K562 (cell line): Measurements from ENCODE around the gene KRTAP5-6. TPM values are rescaled to one million over a fixed set of nuclear protein-coding genes. Genes with fewer than 3 reads are reported as not detected.

Source experiments
- ATAC-seq: fragments of 200-7000 bp; cut with Tn5 transposase; 3 replicates; pipeline ENCODE4 v1.9.1; 2020; ENCODE audit warnings: moderate library complexity
- BruUV-seq: library from RNA; stranded (reverse); fragments of 400-500 nt; replicated peaks from 2 replicates; lab custom pipeline; 2021; lab: Mats Ljungman, UMichigan
- CTCF ChIA-PET: fragments of 300-600 bp; formaldehyde crosslinking; extraction: SDS; loops from one replicate; lab custom pipeline; 2021; ENCODE audit warnings: low intra/inter-chr PET ratio; lab: Yijun Ruan, JAX
- POLR2A ChIA-PET: fragments of 300-600, 350-650 bp; sonication (Branson Sonifier 250); formaldehyde crosslinking; extraction: SDS; loops from one replicate; lab custom pipeline; 2021; ENCODE audit warnings: antibody characterized with exemption, inconsistent platforms; lab: Yijun Ruan, JAX
- DNase-seq, 4 experiments: peaks; one replicate each; pipeline versions ENCODE4 v3.0.0 to v3.0.0-alpha.2; 2011 to 2018; ENCODE audit warnings: low spot score in 3 of 4, mixed read lengths in 3 of 4; ENCODE audit errors: extremely low read depth in 1 of 4
- FAIRE-seq: peaks from 2 replicates; lab custom pipeline; 2011; peaks lifted over from hg19 to GRCh38; lab: Jason Lieb, UNC
- H2AFZ ChIP-seq: 2 replicates; pipeline ENCODE4 v1.6.0; 2011; ENCODE audit warnings: low read depth, low read length, control low read depth, inconsistent platforms
- H3K27ac ChIP-seq: fragments of 200-600 bp; 3 replicates; pipeline ENCODE4 v1.8.0; 2011; ENCODE audit warnings: low read depth, mild to moderate bottlenecking, control low read depth, inconsistent platforms, low read length, moderate library complexity, mixed read lengths; ENCODE audit errors: extremely low read depth
- H3K27me3 ChIP-seq, 2 experiments: fragments of 300-600 bp in 1 of 2; 2 replicates in 1 of 2; 3 replicates in 1 of 2; pipeline versions ENCODE4 v1.6.0 to v1.8.0; 2011; ENCODE audit warnings: inconsistent platforms in 2 of 2, low read length in 2 of 2, mild to moderate bottlenecking in 1 of 2, mixed read lengths in 1 of 2, moderate library complexity in 1 of 2; ENCODE audit not compliant: control insufficient read depth in 2 of 2, insufficient read depth in 2 of 2
- H3K36me3 ChIP-seq: fragments of 300-600 bp; 3 replicates; pipeline ENCODE4 v1.8.0; 2011; ENCODE audit warnings: mild to moderate bottlenecking, low read length, inconsistent platforms; ENCODE audit not compliant: control insufficient read depth, insufficient read depth
- H3K4me1 ChIP-seq, 2 experiments: fragments of 200-600 bp in 1 of 2; replicated peaks in 1 of 2; 2 replicates in 1 of 2; 3 replicates in 1 of 2; pipeline versions ENCODE4 v1.5.1 to v1.8.0; 2011; ENCODE audit warnings: inconsistent platforms in 2 of 2, low read length in 2 of 2, mild to moderate bottlenecking in 1 of 2, mixed read lengths in 1 of 2, moderate library complexity in 1 of 2; ENCODE audit not compliant: control insufficient read depth in 2 of 2, insufficient read depth in 2 of 2
- H3K4me2 ChIP-seq: 2 replicates; pipeline ENCODE4 v1.6.1; 2011; ENCODE audit warnings: low read length, control low read depth, inconsistent platforms, mixed read lengths; ENCODE audit not compliant: insufficient read depth
- H3K4me3 ChIP-seq: fragments of 200-600 bp; sonication (generic), shearing (Covaris generic); 2 replicates; pipeline ENCODE4 v1.5.1; 2016; ENCODE audit warnings: control low read depth, inconsistent platforms
- H3K79me2 ChIP-seq: fragments of 200-600 bp; 3 replicates; pipeline ENCODE4 v1.8.0; 2011; ENCODE audit warnings: low read length, inconsistent platforms; ENCODE audit not compliant: control insufficient read depth, insufficient read depth
- H3K9ac ChIP-seq, 2 experiments: 2 replicates each; pipeline versions ENCODE4 v1.6.0 to v1.6.1; 2011; ENCODE audit warnings: low read depth in 2 of 2, low read length in 2 of 2, control low read depth in 1 of 2, inconsistent platforms in 1 of 2, mild to moderate bottlenecking in 1 of 2, mixed read lengths in 1 of 2; ENCODE audit not compliant: insufficient read depth in 1 of 2
- H3K9me1 ChIP-seq: one replicate; pipeline ENCODE4 v1.6.0; 2011; ENCODE audit warnings: inconsistent platforms, mild to moderate bottlenecking, low read length, moderate library complexity; ENCODE audit not compliant: control insufficient read depth, insufficient read depth
- H3K9me3 ChIP-seq: replicated peaks from 2 replicates; pipeline ENCODE4 v1.5.1; 2011; ENCODE audit warnings: low read depth, low read length, inconsistent platforms; ENCODE audit not compliant: control insufficient read depth, insufficient read depth
- H4K20me1 ChIP-seq: replicated peaks from 2 replicates; pipeline ENCODE4 v1.6.1; 2011; ENCODE audit warnings: low read length, inconsistent platforms, mixed read lengths; ENCODE audit not compliant: control insufficient read depth, insufficient read depth
- HNRNPK ChIP-seq: fragments of 200-400 bp; formaldehyde crosslinking; IDR thresholded peaks from one replicate; pipeline ENCODE4 v1.6.1; 2018; ENCODE audit warnings: mild to moderate bottlenecking, low read depth, low read length; ENCODE audit not compliant: poor library complexity, severe bottlenecking
- MBD1 ChIP-seq: fragments of 250-450 bp; sonication (Bioruptor Pico); IDR thresholded peaks from 2 replicates; pipeline ENCODE4 v1.8.0; 2022; ENCODE audit warnings: inconsistent platforms
- MYNN ChIP-seq, 2 experiments: sonication (generic); formaldehyde crosslinking in 1 of 2; IDR thresholded peaks; 2 replicates each; pipeline versions ENCODE4 v1.5.0 to v1.6.1; 2016 to 2020; ENCODE audit warnings: antibody characterized with exemption in 1 of 2, missing genetic modification reagents in 1 of 2
- NR1H2 ChIP-seq: sonication (generic); formaldehyde crosslinking; IDR thresholded peaks from 2 replicates; pipeline ENCODE4 v1.4.0; 2020; ENCODE audit warnings: mild to moderate bottlenecking, missing genetic modification reagents
- PTBP1 ChIP-seq: fragments of 200-400 bp; formaldehyde crosslinking; IDR thresholded peaks from 2 replicates; pipeline ENCODE4 v1.6.1; 2017; ENCODE audit warnings: low read depth, low read length
- PTRF ChIP-seq: fragments of 450-650 bp; IDR thresholded peaks from 2 replicates; pipeline ENCODE4 v1.6.1; 2016; ENCODE audit warnings: mild to moderate bottlenecking, missing genetic modification characterization, missing compliant biosample characterization
- TRIM28 ChIP-seq: fragments of 450-650 bp; IDR thresholded peaks from 2 replicates; pipeline ENCODE4 v1.6.1; 2017
- XRCC3 ChIP-seq: fragments of 450-650 bp; IDR thresholded peaks from 2 replicates; pipeline ENCODE4 v1.6.1; 2017; ENCODE audit warnings: mild to moderate bottlenecking, moderate library complexity
- ZNF274 ChIP-seq: IDR thresholded peaks from 2 replicates; pipeline ENCODE4 v1.6.1; 2011; ENCODE audit warnings: low read depth, mild to moderate bottlenecking, low read length, moderate library complexity, borderline replicate concordance
- ZNF316 ChIP-seq: fragments of 450-650 bp; IDR thresholded peaks from 2 replicates; pipeline ENCODE4 v1.6.1; 2016
- WGBS: fragments of 100-300 bp; shearing (Covaris generic); methylation state at CpG from one replicate; pipeline ENCODE4 v1.1.6; 2016; ENCODE audit warnings: low coverage, mixed read lengths; ENCODE audit not compliant: insufficient coverage; ENCODE audit errors: missing lambda C conversion rate; 5-methylcytosine and 5-hydroxymethylcytosine counted together
- in situ Hi-C: fragments of 300-500 bp; cut with MboI; formaldehyde crosslinking; loops from 4 replicates; pipeline ENCODE4 v1.15.0; 2018; ENCODE audit warnings: inconsistent platforms, mixed read lengths
- intact Hi-C: fragments of 100-400 bp; cut with micrococcal nuclease; formaldehyde crosslinking; loops from 2 replicates; pipeline ENCODE4 v1.14.2; 2022
- polyA plus RNA-seq, 8 experiments: library from polyadenylated mRNA; depleted of rRNA in 4 of 8; stranded (reverse) in 5 of 8; unstranded in 3 of 8; fragments of >200 nt; fragmentation: Nextera tagmentation in 2 of 8; fragmentation: Illumina TruSeq in 1 of 8; extraction: Ambion mirVana in 2 of 8; extraction: Trizol in 1 of 8; gene quantifications; 2 replicates each; pipeline versions ENCODE4 v1.2.1 to v1.2.3, GENCODE V29; 2011 to 2014; ENCODE audit warnings: inconsistent platforms in 1 of 8, missing spikeins in 1 of 8
- total RNA-seq, 7 experiments: library from RNA; depleted of rRNA in 6 of 7; stranded (reverse); fragments of >200 nt in 6 of 7; fragmentation: Illumina TruSeq in 2 of 7; extraction: Trizol in 2 of 7; gene quantifications; 2 replicates each; pipeline versions ENCODE4 v1.2.1 to v1.2.3, GENCODE V29; 2011 to 2021; ENCODE audit warnings: low replicate concordance in 1 of 7

The KRTAP5-6 gene
- total and polyA plus RNA-seq, 9 of the 15 experiments (the other 6 are each of a cell fraction or from before 2014, with no cell fraction given): not detected

GRCh38 chr11:1746956-1747752, 50.2 kb downstream of the KRTAP5-6 start:
- ATAC-seq: no peak
- Histone ChIP-seq H3K9ac (no peak overlapping the region), H2AFZ (no peak overlapping the region), H3K36me3 (no peaks in the 10 kb centered on the region), H3K9me3 (peaks cover 8% of the 10 kb centered on the region), H3K9me1 (no peaks in the 10 kb centered on the region), H3K27ac (no peak overlapping the region), H3K4me1 (peaks cover 0 to 17% of the 10 kb centered on the region in 2 experiments; a peak in 2 of 5 replicates), H3K4me3 (no peak overlapping the region), H3K79me2 (no peaks in the 10 kb centered on the region), H3K27me3 (peaks cover 0 to 6% of the 10 kb centered on the region in 2 experiments; a peak in 1 of 5 replicates), H4K20me1 (0 out of 2 replicates have a peak, but pooled peaks cover 4% of the 10 kb centered on the region), H3K4me2 (no peak overlapping the region)
- BruUV-seq: no TSS peak
- FAIRE-seq: no peak
- in situ Hi-C loops (no loop called here), intact Hi-C loops (no loop called here)
- ChIA-PET CTCF (no interaction called here), POLR2A (no interaction called here)
- no peak for DNase-seq
- no peak for TF ChIP-seq PTBP1
- no peak for TF ChIP-seq HNRNPK
- TF ChIP-seq MYNN (IDR thresholded peaks at IDR 0.05): no peak
- no peak for TF ChIP-seq MYNN (CRISPR knock-in tag; IDR thresholded peaks at IDR 0.05)
- TF ChIP-seq XRCC3: no peak
- TF ChIP-seq ZNF316: no peak
- no peak for TF ChIP-seq ZNF274
- no peak for TF ChIP-seq MBD1 (CRISPR knock-in tag)
- TF ChIP-seq TRIM28: no peak
- no peak for TF ChIP-seq PTRF (tag)
- no peak for TF ChIP-seq NR1H2
- 55% methylated on average over 16 of the region's 21 CpGs for WGBS

Other genes starting within 250 kb of the KRTAP5-6 start
Only the 7 nearest of the 14 such genes appear.
- not detected in 2 replicates for gene KRTAP5-1, start 111.9 kb upstream of the KRTAP5-6 start, total RNA-seq (2014; rRNA removed)
- not detected in 2 replicates for gene KRTAP5-1, start 111.9 kb upstream of the KRTAP5-6 start, total RNA-seq (2014; rRNA removed; fragmentation: Illumina TruSeq; extraction: Trizol)
- gene KRTAP5-1, start 111.9 kb upstream of the KRTAP5-6 start, total RNA-seq (2015; rRNA removed; fragmentation: Illumina TruSeq; extraction: Trizol): not detected in 2 replicates
- not detected in 2 replicates for gene KRTAP5-1, start 111.9 kb upstream of the KRTAP5-6 start, total RNA-seq (2021)
- not detected in 2 replicates for gene KRTAP5-1, start 111.9 kb upstream of the KRTAP5-6 start, polyA plus RNA-seq (2011; rRNA removed)
- not detected in 2 replicates for gene KRTAP5-1, start 111.9 kb upstream of the KRTAP5-6 start, polyA plus RNA-seq (2014; fragmentation: Illumina TruSeq; extraction: Trizol)
- gene KRTAP5-1, start 111.9 kb upstream of the KRTAP5-6 start, polyA plus RNA-seq (2014; fragmentation: Nextera tagmentation; extraction: Ambion mirVana): not detected
- not detected in 2 replicates for gene KRTAP5-1, start 111.9 kb upstream of the KRTAP5-6 start, polyA plus RNA-seq (2014; rRNA removed)
- not detected in 2 replicates for gene KRTAP5-2, start 98.9 kb upstream of the KRTAP5-6 start, total RNA-seq (2014; rRNA removed)
- gene KRTAP5-2, start 98.9 kb upstream of the KRTAP5-6 start, total RNA-seq (2014; rRNA removed; fragmentation: Illumina TruSeq; extraction: Trizol): not detected in 2 replicates
- gene KRTAP5-2, start 98.9 kb upstream of the KRTAP5-6 start, total RNA-seq (2015; rRNA removed; fragmentation: Illumina TruSeq; extraction: Trizol): not detected in 2 replicates
- gene KRTAP5-2, start 98.9 kb upstream of the KRTAP5-6 start, total RNA-seq (2021): not detected in 2 replicates
- gene KRTAP5-2, start 98.9 kb upstream of the KRTAP5-6 start, polyA plus RNA-seq (2011; rRNA removed): not detected in 2 replicates
- gene KRTAP5-2, start 98.9 kb upstream of the KRTAP5-6 start, polyA plus RNA-seq (2014; fragmentation: Illumina TruSeq; extraction: Trizol): not detected in 2 replicates
- not detected for gene KRTAP5-2, start 98.9 kb upstream of the KRTAP5-6 start, polyA plus RNA-seq (2014; fragmentation: Nextera tagmentation; extraction: Ambion mirVana)
- gene KRTAP5-2, start 98.9 kb upstream of the KRTAP5-6 start, polyA plus RNA-seq (2014; rRNA removed): not detected in 2 replicates
- gene KRTAP5-3, start 88.7 kb upstream of the KRTAP5-6 start, total RNA-seq (2014; rRNA removed): not detected in 2 replicates
- not detected in 2 replicates for gene KRTAP5-3, start 88.7 kb upstream of the KRTAP5-6 start, total RNA-seq (2014; rRNA removed; fragmentation: Illumina TruSeq; extraction: Trizol)
- gene KRTAP5-3, start 88.7 kb upstream of the KRTAP5-6 start, total RNA-seq (2015; rRNA removed; fragmentation: Illumina TruSeq; extraction: Trizol): not detected in 2 replicates
- not detected in 2 replicates for gene KRTAP5-3, start 88.7 kb upstream of the KRTAP5-6 start, total RNA-seq (2021)
- not detected in 2 replicates for gene KRTAP5-3, start 88.7 kb upstream of the KRTAP5-6 start, polyA plus RNA-seq (2011; rRNA removed)
- not detected in 2 replicates for gene KRTAP5-3, start 88.7 kb upstream of the KRTAP5-6 start, polyA plus RNA-seq (2014; fragmentation: Illumina TruSeq; extraction: Trizol)
- not detected for gene KRTAP5-3, start 88.7 kb upstream of the KRTAP5-6 start, polyA plus RNA-seq (2014; fragmentation: Nextera tagmentation; extraction: Ambion mirVana)
- gene KRTAP5-3, start 88.7 kb upstream of the KRTAP5-6 start, polyA plus RNA-seq (2014; rRNA removed): not detected in 2 replicates
- not detected in 2 replicates for gene KRTAP5-4, start 75.1 kb upstream of the KRTAP5-6 start, total RNA-seq (2014; rRNA removed)
- gene KRTAP5-4, start 75.1 kb upstream of the KRTAP5-6 start, total RNA-seq (2014; rRNA removed; fragmentation: Illumina TruSeq; extraction: Trizol): not detected in 2 replicates
- gene KRTAP5-4, start 75.1 kb upstream of the KRTAP5-6 start, total RNA-seq (2015; rRNA removed; fragmentation: Illumina TruSeq; extraction: Trizol): not detected in 2 replicates
- gene KRTAP5-4, start 75.1 kb upstream of the KRTAP5-6 start, total RNA-seq (2021): not detected in 2 replicates
- gene KRTAP5-4, start 75.1 kb upstream of the KRTAP5-6 start, polyA plus RNA-seq (2011; rRNA removed): not detected in 2 replicates
- not detected in 2 replicates for gene KRTAP5-4, start 75.1 kb upstream of the KRTAP5-6 start, polyA plus RNA-seq (2014; fragmentation: Illumina TruSeq; extraction: Trizol)
- gene KRTAP5-4, start 75.1 kb upstream of the KRTAP5-6 start, polyA plus RNA-seq (2014; fragmentation: Nextera tagmentation; extraction: Ambion mirVana): not detected
- gene KRTAP5-4, start 75.1 kb upstream of the KRTAP5-6 start, polyA plus RNA-seq (2014; rRNA removed): not detected in 2 replicates
- not detected in 2 replicates for gene KRTAP5-5, start 67.4 kb upstream of the KRTAP5-6 start, total RNA-seq (2014; rRNA removed)
- not detected in 2 replicates for gene KRTAP5-5, start 67.4 kb upstream of the KRTAP5-6 start, total RNA-seq (2014; rRNA removed; fragmentation: Illumina TruSeq; extraction: Trizol)
- gene KRTAP5-5, start 67.4 kb upstream of the KRTAP5-6 start, total RNA-seq (2015; rRNA removed; fragmentation: Illumina TruSeq; extraction: Trizol): not detected in 2 replicates
- not detected in 2 replicates for gene KRTAP5-5, start 67.4 kb upstream of the KRTAP5-6 start, total RNA-seq (2021)
- gene KRTAP5-5, start 67.4 kb upstream of the KRTAP5-6 start, polyA plus RNA-seq (2011; rRNA removed): not detected in 2 replicates
- gene KRTAP5-5, start 67.4 kb upstream of the KRTAP5-6 start, polyA plus RNA-seq (2014; fragmentation: Illumina TruSeq; extraction: Trizol): not detected in 2 replicates
- not detected for gene KRTAP5-5, start 67.4 kb upstream of the KRTAP5-6 start, polyA plus RNA-seq (2014; fragmentation: Nextera tagmentation; extraction: Ambion mirVana)
- not detected in 2 replicates for gene KRTAP5-5, start 67.4 kb upstream of the KRTAP5-6 start, polyA plus RNA-seq (2014; rRNA removed)
- 0.09 TPM in 1 of 2 replicates, not detected in the other for gene IFITM10, start 53.4 kb downstream of the KRTAP5-6 start, total RNA-seq (2014; rRNA removed)
- not detected in 2 replicates for gene IFITM10, start 53.4 kb downstream of the KRTAP5-6 start, total RNA-seq (2014; rRNA removed; fragmentation: Illumina TruSeq; extraction: Trizol)
- not detected in 2 replicates for gene IFITM10, start 53.4 kb downstream of the KRTAP5-6 start, total RNA-seq (2015; rRNA removed; fragmentation: Illumina TruSeq; extraction: Trizol)
- 0.13 TPM in 1 of 2 replicates, not detected in the other for gene IFITM10, start 53.4 kb downstream of the KRTAP5-6 start, total RNA-seq (2021)
- not detected in 2 replicates for gene IFITM10, start 53.4 kb downstream of the KRTAP5-6 start, polyA plus RNA-seq (2011; rRNA removed)
- gene IFITM10, start 53.4 kb downstream of the KRTAP5-6 start, polyA plus RNA-seq (2014; fragmentation: Illumina TruSeq; extraction: Trizol): not detected in 2 replicates
- not detected for gene IFITM10, start 53.4 kb downstream of the KRTAP5-6 start, polyA plus RNA-seq (2014; fragmentation: Nextera tagmentation; extraction: Ambion mirVana)
- 0.08 TPM in 1 of 2 replicates, not detected in the other for gene IFITM10, start 53.4 kb downstream of the KRTAP5-6 start, polyA plus RNA-seq (2014; rRNA removed)
- gene CTSD, start 66.7 kb downstream of the KRTAP5-6 start, total RNA-seq (2014; rRNA removed): 72.3 and 87.0 TPM in 2 replicates
- gene CTSD, start 66.7 kb downstream of the KRTAP5-6 start, total RNA-seq (2014; rRNA removed; fragmentation: Illumina TruSeq; extraction: Trizol): 10.9 and 12.3 TPM in 2 replicates
- gene CTSD, start 66.7 kb downstream of the KRTAP5-6 start, total RNA-seq (2015; rRNA removed; fragmentation: Illumina TruSeq; extraction: Trizol): 40.9 and 42.3 TPM in 2 replicates
- 112 and 116 TPM in 2 replicates for gene CTSD, start 66.7 kb downstream of the KRTAP5-6 start, total RNA-seq (2021)
- 21.7 and 37.1 TPM in 2 replicates for gene CTSD, start 66.7 kb downstream of the KRTAP5-6 start, polyA plus RNA-seq (2011; rRNA removed)
- gene CTSD, start 66.7 kb downstream of the KRTAP5-6 start, polyA plus RNA-seq (2014; fragmentation: Illumina TruSeq; extraction: Trizol): 66.8 and 111 TPM in 2 replicates
- 1 to 10 TPM; 1.0 to 3.7 TPM for gene CTSD, start 66.7 kb downstream of the KRTAP5-6 start, polyA plus RNA-seq (2014; fragmentation: Nextera tagmentation; extraction: Ambion mirVana)
- 40.5 and 46.8 TPM in 2 replicates for gene CTSD, start 66.7 kb downstream of the KRTAP5-6 start, polyA plus RNA-seq (2014; rRNA removed)